HG02588 (cell line): ENCODE data around the gene SLF1.
"Not testable (repeated sequence)": the region's sequence is repeated elsewhere in the genome, so short reads cannot be mapped to it uniquely, and the experiment has no call there.

Experiments
- ATAC-seq: cut with Tn5 transposase; IDR thresholded peaks from one replicate; pipeline ENCODE4 v1.9.1; 2021; ENCODE audit warnings: mild to moderate bottlenecking, moderate library complexity; ENCODE audit not compliant: unreplicated experiment

The SLF1 gene

DNA sequence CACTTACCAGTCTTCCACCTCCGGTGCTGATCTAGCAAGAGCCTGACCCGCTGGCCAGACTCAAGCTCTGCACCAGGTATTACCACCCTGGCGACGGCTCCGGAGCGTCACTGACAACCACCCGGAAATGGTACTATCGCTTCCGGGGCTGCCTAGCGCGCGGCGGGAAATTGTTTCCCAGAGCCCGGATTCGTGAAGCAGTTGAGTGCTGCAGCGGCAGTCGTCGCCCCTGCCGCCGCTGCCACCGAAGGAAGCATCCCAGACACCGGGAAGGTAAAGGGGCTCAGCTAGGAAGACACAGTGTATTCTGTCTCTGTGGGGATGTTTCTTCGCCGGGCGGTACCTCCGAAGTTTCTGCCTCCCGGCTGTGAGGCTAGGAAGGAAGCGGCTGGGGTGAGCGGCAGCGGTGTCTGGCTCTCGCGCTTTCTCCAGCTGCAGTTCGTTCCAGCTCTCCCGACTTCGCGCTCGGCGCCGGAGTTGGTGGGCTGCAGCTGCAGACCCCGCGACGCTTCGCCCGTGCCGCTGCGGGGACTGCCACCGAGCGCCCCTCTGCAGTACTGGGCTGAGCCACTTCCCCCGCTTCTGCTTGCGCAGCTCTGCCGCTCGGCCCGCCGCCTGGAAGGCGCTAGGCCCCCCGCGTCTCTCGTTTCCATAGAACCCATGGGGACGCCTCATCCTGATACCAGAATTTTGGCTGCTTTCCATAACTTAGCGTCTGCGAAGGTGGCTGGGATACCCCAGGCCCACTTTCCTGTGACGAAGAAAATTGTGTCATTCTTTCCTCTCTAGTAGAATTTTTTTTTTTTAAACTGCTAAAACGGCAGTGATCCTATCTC, at the start of gene SLF1, which contains the start of gene KIAA0825:
SLF1 (plus strand) TSS at position 177 of the 836 bp plus-strand sequence. CDS start 10,142 bp downstream, outside the sequence.
KIAA0825 (minus strand) TSS at position 112 of the 836 bp plus-strand sequence. CDS start 81,478 bp downstream, outside the sequence.
- peak; percentile 97 for ATAC-seq

DNA sequence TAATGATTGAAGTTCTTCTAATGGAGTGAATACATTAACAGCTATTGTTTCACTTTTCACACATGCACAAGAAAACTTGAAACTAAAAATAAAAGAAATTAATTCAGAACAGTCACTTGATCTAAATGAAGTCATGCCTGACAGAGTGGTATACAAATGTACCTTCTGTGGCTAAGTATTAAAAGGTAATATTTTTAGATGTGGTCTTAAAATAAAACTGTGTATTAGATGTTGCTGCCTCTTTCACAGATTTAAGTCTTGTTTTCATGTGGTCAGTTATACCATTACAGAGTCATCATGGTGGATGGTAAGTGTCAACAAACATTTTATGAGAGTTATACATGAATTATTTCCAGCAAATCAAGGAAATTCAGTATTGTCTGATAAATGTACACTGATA, 47.1 kb upstream of the SLF1 start:
- ATAC-seq: no peak

DNA sequence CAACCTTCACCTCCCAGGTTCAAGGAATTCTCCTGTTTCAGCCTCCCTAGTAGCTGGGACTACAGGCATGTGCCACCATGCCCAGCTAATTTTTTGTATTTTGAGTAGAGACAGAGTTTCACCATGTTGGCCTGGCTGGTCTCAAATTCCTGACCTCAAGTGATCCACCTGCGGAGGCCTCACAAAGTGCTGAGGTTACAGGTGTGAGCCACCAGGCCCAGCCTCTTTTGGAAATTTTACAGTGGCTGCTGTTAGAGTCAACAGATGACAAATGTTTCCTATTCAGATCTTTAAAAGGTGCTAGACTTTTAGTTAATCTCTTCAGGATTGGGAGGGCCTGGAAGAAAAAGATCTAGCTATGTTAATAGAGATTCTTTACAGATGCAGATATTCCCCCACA, 45.1 kb upstream of the SLF1 start:
- not testable (repeated sequence) for ATAC-seq

DNA sequence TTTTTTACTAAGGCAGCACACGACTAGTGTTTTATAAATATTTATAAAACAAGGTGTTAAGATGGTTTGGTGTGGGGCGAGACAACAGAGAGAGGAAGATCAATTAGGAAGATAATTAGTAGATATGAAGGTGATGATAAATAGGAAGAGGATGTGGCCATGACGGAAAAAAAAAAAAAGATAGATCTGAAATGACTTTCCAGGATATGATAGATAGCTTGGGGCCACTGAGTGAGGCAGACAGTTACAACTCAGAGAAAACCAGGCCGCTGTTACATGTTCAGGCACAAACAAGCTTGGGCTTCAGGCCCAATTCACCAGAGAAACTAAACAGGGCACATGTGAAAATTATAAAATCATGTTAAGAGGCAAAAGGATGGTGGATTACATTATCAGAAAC, 43.3 kb upstream of the SLF1 start:
- no peak for ATAC-seq

DNA sequence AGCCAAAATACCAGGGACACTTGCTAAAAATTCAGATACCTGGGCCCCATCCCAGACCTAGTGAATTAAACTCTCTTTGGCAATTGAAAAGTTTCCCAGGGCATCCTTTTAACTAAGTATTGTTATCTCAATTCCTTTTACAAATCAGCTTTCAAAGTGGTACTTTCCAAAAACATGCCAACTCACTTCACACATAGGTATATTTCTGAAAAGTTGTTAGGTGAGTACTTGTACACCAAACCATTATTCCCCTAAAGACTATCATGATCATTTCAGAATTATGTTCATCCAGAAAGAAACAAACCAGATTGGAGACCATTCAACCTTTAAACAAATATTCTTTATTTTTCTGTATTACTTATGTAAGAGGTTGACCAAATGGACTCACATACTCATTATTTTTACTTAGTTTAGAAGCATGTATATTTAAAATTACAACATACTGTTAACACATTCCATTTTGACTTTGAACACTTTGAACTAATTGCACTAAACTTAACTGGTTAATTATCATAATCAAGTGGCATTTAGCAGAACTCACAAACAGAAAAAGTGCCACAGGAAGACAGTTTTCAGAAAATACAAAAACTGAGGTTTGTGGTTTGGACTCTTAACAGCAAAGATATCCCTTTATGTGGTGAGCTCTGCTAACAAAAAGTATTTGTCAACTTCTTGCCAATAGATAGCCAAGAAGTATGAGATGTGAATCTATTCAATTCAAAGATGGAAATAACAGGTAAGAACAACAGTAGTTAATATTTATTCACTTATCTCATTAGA, 40.8 kb upstream of the SLF1 start:
- ATAC-seq: peak; percentile 81

DNA sequence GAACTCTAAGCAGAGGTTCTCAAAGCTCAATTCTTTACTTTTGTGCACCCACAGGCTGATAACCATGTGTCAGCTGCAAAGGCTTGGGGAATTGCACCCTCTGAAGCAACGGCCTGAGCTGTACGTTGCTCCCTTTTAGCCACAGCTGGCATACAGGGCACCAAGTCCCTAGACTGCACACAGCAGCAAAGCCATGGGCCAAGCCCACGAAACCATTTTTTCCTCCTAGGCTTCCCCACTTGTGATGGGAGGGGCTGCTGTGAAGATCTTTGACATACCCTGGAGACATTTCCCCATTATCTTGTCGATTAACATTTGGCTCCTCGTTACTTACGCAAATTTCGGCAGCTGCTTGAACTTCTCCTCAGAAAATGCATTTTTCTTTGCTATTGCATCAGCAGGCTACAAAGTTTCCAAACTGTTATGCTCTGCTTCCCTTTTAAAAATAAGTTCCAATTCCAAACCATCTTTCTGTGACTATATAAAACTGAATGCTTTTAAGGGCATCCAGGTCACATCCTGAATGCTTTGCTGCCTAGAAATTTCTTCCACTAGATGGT, 23.1 kb upstream of the SLF1 start:
- no peak for ATAC-seq

DNA sequence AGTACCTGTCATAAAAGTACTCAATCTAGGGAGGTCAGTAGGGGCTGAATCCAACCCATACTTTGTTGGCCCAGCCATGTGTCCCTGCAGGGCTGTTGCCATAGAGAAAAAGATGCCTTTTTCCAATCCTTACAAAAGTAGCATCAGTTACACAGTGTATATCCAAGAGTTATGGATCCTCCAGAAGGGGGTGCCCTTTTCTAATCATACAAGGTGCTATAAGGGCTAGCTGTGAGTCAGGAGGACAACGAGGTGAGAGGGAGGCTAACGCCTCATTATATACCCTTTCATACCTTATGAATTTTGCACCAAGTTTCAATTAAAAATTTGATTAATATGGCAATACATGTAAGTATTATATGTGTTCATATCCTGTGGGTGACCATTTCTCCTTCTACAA, 4.9 kb upstream of the SLF1 start:
- ATAC-seq: no peak

DNA sequence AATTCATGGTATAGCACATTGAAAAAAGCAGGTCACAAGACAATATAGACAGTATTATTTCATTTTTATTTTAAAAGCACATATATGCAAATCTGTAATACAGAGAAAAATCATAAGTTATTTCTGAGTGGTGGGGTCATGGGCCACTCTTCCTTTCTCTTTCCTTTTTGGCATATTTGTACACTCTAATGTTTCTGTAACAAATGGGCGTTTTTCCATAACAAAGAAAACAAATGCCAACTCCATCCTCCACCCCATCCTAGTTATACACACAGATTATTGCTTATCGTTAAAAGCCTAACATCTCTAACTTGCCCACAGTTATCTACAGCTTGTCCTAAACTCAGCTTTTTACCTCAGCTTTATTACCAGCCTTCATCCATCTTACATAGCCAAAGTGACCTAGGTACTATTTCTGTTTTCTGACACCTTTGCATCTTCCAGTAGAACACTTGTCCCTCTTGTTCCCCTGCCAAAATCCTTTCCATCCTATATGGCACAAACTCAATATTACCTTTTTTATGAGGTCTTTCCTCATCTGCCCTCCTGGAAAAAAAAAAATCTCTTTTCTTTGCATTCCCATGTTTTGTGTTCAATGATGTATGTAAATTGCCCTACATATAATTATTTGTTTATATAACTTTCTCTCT, 4.2 kb upstream of the SLF1 start:
- ATAC-seq: no peak

DNA sequence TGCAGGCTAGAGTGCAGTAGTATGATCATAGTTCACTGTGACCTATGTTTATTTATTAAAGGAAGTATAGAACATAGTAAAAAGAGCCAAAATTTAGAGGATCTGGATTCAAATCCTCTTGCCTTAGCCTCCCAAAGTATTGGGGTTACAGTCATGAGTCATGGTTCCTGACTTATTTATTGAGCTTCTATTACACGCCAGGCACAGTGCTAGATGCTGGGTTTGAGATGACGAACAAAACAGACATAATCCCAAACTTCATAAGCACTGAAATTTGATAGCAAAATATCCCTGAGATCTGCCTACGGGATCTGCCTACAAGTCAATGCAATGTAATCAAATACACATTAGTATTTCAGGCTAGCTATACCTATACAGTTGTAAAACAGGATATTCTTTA, 2.6 kb upstream of the SLF1 start:
- ATAC-seq: no peak

DNA sequence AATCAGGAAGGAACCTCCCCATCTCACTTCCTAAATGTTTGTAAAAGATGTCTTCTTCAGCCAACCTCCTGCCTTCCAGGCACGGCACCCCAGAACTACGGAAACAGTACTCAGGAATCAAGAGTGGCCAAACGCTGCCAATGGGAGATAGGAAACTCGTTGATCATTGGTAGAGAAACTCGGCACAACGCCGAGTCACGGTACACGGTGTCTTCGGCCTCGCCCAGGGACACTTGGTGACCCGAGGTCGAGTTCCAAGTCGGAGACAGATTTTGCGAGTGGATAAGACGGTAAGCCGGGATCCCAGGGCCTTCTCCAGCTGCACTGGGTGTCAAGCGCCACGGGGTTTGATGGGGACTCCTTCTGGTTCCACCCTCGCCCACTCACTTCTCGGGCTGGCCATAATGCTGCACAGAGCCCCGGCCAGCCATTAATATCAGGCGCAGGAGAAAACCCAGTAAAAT, 408 bp upstream of the SLF1 start:
- peak; percentile 24 for ATAC-seq

DNA sequence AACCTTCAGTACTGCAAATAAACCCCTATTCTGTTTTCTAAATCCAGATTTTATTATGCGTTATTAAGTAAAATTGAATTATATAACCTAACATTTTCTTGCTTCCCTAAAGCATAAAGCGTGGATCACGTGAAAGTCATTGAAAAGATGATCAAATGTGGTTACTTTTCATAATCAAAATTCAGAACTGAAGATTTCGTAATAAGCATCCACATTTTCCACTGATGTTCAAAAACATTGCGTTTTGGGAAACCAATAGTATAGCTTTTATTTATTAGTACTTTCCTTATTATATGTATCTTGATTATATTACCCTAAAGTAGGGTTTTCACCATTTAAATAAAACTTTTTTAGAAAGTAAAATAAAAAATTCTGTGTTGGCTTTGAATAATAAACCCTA, 1.8 kb downstream of the SLF1 start:
- ATAC-seq: no peak

DNA sequence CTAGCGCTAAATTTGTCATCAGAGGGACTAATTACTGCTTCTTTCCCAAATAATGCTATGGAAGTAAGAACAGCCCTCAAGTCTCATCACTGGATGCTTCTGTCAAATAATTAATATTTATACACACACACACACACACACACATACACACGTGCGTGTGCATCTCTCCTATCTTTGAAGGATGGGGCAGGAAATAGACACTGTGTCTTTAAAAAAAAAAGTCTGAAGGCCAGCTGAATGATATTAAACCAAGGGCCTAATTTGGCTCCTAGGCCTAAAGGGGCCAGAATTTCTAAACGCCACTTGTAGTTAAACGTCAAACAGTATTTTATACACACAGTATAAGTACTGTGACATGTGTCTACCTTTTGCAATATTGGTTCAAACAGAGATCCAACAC, 3.3 kb downstream of the SLF1 start:
- no peak for ATAC-seq

DNA sequence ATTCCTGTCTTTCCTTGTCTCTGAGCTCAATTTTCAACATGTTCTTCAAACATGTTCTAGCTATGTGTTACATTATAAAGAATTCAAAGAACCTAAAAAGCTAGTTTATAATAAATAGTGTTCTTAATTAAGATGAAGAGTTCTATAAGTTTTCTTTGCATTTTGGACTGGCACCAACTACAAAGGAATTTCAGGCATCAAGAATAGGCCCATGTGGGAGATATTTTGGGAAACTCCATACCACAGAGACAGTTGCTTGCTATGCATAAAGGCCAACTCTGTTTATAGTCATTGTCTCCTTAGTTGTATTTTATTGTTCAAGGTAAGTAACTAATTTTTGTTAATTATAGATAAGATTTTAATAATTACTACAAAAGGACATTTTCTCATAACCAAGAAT, 4.5 kb downstream of the SLF1 start:
- ATAC-seq: no peak

DNA sequence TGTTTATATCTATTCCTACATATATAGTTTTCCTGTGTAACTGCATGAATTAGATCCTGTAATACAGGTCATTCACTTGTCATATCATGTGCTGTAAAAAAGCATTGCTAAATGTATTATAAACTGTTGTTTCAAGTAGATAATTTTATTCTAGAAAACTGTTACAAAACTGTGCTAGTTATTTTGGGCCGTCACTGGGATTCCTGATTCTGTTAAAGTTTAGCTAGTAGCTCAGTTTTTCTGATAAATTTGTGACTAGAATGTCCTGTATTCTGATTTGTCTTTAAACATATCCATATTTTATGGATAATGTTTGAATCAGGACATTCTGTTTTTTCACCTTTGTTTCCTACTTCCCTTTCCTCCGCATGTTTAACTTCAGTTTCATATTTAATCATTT, 5.4 kb downstream of the SLF1 start:
- no peak for ATAC-seq

DNA sequence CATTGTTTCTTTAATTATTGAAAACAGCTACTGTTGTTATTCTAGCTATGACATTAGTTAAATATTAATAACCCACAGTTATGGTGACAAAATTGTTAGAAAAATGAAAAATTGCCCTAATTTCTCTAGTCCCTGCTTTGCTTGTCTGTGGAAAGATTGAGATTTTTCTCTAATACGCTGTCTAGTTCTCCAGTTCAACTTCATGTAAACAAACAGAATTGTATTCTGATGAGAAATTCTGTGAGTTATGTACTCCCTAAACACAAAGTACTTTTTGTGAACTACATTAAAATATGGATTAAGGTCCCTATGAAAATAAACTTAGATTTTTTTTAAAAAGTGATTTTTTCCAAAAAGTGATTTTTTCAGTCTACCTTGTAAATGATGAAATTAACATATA, 8.7 kb downstream of the SLF1 start:
- no peak for ATAC-seq

DNA sequence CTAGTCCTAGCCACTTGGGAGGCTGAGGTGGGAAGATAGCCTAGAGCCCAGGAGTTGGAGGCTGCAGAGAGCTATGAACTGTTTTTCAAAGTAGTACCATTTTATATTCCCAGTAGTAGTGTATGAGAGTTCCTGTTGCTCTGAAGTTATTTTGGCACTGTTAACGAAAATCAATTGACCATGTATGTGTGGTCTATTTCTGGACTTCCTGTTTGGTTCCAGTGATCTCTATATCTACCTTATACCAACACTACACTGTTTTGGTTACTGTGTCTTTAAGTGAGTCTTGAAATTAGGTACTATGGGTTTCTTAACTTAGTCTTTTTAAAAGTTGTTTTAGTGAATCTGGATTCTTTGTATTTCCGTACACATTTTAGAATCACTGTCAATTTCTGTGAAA, 13.6 kb downstream of the SLF1 start:
- peak; percentile 93 for ATAC-seq

DNA sequence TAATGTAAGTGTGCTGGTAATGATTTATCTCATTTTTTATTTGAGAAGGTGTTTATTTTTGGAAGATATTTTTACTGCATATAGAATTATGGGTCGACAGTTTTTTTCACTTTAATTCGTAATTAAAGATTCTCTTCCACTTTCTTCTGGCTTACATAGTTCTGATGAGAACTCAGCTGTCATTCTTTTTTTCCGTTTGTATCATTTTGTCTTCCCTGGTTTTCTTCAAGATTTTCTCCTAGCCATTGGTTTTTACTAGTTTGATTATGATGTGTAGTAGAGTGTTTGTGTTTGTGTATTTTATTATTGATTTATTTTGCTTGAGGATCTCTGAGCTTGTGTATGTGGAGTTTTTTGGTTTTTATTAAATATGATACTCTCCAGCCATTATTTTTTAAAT, 21.7 kb downstream of the SLF1 start:
- no peak for ATAC-seq

DNA sequence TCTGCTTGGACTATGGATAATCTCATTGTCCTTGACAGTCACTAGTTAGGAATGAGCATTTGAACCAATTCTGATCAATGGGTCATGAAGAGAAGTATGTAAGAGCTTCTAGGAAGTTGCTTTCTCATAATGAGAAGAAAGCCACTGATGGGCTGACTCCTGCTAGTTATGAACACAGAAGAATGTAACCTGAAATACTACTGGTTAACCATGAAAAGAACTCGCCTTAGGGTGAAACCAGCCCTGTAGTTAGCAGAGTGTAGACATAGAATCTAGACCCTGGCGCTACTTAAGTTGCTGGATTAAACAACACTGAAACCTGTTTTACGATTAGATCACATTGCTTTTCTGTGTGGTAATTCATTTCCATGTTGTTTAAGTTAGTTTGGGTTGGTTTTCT, 26.6 kb downstream of the SLF1 start:
- no peak for ATAC-seq

DNA sequence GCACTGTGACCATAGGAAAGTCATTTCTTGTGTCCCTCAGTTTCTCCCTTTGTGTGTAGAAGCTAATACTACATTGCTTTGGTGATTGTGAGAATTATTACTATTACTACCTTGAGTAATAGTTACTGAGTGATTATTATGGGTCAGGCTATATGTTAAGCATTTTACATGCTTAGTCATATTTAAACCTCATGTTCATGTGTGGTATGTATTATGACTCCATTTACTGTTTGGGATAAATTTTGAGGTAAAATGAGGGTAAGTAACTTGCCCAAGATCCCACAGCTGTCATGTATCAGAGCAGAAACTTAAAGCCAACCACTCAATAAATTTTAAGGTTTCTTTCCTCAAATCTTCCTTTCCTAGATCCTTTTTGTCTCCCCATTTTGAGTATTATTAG, 28.3 kb downstream of the SLF1 start:
- ATAC-seq: no peak

DNA sequence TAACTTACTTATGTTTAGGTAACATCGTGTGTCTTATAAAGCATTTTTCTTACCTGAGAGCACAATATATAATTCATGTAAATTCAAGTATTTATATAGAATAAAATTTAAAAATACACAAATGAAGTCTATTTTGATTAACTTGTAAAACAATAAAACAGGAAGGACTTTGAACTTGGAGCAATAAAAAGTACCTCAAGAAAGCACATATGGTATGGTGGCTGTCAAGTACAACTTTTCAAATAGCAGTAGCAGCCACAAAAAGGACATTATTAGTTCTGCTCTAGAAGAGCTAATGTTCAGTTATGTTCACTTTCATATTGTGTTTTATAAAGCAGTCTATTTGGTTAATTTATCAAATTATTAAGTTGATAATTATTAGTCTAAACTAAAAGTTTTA, 31.4 kb downstream of the SLF1 start:
- ATAC-seq: no peak

DNA sequence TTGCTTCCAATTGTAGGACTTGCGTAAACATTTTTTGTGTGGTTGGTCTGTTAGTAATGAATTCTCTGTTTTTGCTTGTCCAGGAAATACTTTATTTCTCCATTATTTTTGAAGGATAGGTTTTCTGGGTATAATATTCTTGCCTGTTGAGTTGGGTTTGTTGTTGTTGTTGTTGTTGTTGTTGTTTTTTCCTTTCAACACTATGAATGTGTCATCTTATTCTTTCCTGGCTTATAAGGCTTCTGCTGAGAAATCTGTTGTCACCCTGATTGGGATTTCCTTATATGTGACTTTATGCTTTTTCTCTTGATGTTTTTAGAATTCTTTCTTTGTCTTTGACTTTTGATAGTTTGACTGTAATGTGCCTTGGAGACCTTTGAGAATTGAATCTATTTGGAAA, 39.8 kb downstream of the SLF1 start:
- no peak for ATAC-seq
